Mononuclear cell (primary cell): ENCODE data around the gene PDE4D. TPM values are rescaled to one million over a fixed set of nuclear protein-coding genes. Genes with fewer than 3 reads are reported as not detected.
"Not testable (repeated sequence)": the region's sequence is repeated elsewhere in the genome, so short reads cannot be mapped to it uniquely, and the experiment has no call there.

ENCODE experiments used
- H3K27me3 ChIP-seq: 2 replicates; pipeline ENCODE4 v1.6.0; 2011; ENCODE audit warnings: low read length, control low read depth; ENCODE audit not compliant: insufficient read depth
- H3K4me1 ChIP-seq: 2 replicates; pipeline ENCODE4 v1.5.1; 2011; ENCODE audit warnings: mild to moderate bottlenecking, low read length, control low read depth; ENCODE audit not compliant: insufficient read depth
- H3K4me3 ChIP-seq: 2 replicates; pipeline ENCODE4 v1.5.1; 2011; ENCODE audit warnings: mild to moderate bottlenecking, low read length, moderate library complexity
- H3K9me3 ChIP-seq: 2 replicates; pipeline ENCODE4 v1.5.1; 2011; ENCODE audit warnings: low read depth, mild to moderate bottlenecking, control low read depth, low read length
- total RNA-seq: library from RNA; depleted of rRNA; stranded (reverse); fragments of >200 nt; gene quantifications from one replicate; pipeline ENCODE4 v1.2.3, GENCODE V29; 2012

PDE4D gene
- total RNA-seq, 1 donor = 171 TPM

DNA sequence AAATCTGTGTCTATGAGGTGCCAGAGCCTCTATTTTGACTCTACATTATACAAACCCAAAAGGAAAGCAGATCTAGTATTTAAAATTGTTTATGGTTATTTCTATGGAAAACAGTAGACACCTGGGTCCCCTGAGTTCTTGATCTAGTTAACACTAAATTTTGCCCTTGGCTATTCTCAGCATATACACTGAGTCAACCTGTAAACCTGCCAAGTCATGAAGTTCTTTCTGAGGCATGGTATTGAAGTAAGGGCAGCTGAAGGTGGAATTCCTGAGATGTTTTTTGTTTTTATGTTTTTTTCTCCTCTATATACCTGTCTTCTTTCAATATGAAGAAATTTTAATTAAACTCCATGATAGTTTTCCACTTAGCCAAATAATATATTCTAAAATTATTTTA lies 120.2 kb downstream of the PDE4D start:
- H3K4me1 ChIP-seq = peaks cover 6% of the 10 kb centered on the region
- peaks cover 18% of the 10 kb centered on the region for H3K27me3 ChIP-seq
- H3K9me3 ChIP-seq = no peaks in the 10 kb centered on the region
- no peak overlapping the region for H3K4me3 ChIP-seq

DNA sequence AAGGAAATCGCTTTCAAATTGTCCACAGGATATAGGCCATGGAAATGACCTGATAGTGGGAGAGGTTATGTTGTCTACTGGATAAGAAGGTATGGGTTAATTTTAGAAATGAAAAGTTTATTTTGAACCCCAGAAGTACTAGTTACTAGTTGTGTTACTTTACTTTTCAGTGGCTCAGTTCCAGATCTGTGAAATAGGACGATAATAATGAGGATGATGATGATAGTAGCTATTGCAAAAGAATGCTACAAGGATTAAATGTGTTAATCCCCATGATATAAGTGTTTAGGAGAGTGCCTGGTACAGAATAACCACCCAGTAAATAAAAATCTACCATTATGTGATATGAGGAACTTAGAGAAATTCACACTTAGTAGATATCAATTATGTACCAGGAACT lies 120.8 kb downstream of the PDE4D start:
- H3K4me3 ChIP-seq = no peak overlapping the region
- H3K4me1 ChIP-seq = peaks cover 8% of the 10 kb centered on the region
- H3K9me3 ChIP-seq = no peaks in the 10 kb centered on the region
- H3K27me3 ChIP-seq = peaks cover 24% of the 10 kb centered on the region

GRCh38 chr5:59772206-59772605 lies 121.3 kb downstream of the PDE4D start:
- Histone ChIP-seq H3K4me1 (peaks cover 8% of the 10 kb centered on the region), H3K4me3 (no peak overlapping the region), H3K27me3 (peaks cover 24% of the 10 kb centered on the region), H3K9me3 (no peaks in the 10 kb centered on the region)

DNA sequence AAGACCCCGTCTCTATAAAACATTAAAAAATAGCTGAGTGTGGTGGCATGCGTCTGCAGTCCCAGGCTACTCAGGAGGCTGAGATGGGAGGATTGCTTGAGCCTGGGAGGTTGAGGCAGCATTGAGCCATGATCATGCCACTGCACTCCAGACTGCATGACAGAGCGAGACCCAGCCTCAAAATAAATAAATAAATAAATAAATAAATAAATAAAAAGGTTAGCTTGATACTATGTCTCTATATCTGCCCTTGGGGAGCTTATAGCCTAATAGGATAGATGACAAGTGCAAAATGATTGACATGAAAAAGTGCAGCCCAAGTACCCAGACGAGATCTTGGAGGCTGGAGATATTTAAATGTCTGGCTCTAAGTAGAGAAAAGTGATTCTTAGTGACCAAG lies 122.6 kb downstream of the PDE4D start:
- Histone ChIP-seq H3K27me3 (peaks cover 24% of the 10 kb centered on the region), H3K4me3 (no peak overlapping the region), H3K4me1 (peaks cover 8% of the 10 kb centered on the region), H3K9me3 (no peaks in the 10 kb centered on the region)

DNA sequence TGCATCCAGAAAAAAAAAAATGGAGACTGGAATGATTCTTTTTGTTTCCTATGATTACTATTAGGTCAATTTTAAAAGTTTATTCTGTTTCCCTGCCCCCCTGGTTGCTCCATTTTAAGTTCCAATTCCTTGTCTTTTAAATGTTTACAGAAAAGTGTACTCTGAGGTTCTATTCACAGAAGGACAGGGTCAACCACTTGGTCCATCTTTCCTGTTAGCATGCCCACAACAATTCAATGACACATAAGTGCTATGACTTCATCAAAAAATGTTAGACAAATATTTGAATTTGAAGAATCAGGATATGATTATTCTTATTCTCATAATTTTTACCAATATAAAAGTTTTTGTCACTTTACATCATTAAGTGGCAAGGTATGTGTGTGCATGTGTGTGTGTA lies 123.7 kb downstream of the PDE4D start:
- Histone ChIP-seq H3K9me3 (no peaks in the 10 kb centered on the region), H3K27me3 (peaks cover 24% of the 10 kb centered on the region), H3K4me3 (no peak overlapping the region), H3K4me1 (peaks cover 10% of the 10 kb centered on the region)

DNA sequence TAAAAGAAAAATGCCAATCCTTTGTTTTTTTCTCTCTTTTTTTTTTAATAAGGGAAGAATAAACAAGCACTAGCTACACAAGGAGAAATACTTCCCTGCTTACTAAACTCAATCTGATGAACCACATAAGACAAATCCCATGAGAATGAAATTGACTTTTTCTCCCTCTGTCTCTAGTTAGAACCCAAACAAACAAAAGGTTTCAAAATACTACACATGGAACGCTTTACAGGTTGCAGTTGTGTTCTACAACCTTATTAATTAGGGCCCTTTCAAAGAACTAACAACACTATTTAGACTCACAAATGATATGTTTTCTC lies 124.5 kb downstream of the PDE4D start:
- Histone ChIP-seq H3K4me3 (no peak overlapping the region), H3K9me3 (no peaks in the 10 kb centered on the region), H3K27me3 (peaks cover 24% of the 10 kb centered on the region), H3K4me1 (peaks cover 13% of the 10 kb centered on the region)

- Histone ChIP-seq H3K27me3 (peaks cover 24% of the 10 kb centered on the region), H3K4me3 (peak overlapping the region; percentile 42), H3K9me3 (no peaks in the 10 kb centered on the region), H3K4me1 (peaks cover 13% of the 10 kb centered on the region)
Observed at GRCh38 chr5:59768152-59769040, 125.1 kb downstream of the PDE4D start.

DNA sequence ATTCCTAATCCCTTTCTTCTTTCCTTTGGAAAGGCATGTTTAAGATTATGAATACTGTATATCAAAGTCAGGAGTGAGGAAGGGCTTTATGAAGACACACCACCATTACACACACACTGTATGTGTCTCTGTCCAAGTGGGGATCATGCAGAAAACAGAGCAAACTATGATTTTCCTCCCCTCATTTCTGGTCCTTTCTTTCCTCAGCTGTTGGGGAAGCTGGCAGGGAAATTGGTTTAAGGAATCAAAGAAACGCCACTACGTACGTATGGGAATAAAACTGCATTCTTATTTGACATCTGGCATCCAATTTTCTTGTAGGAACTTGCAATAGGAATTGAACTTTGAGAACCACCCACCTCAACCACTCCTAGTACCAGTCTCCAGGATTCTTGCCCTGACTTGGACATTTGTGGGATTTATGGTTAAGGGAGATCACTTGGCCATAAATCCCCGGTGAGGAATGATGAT lies 125.8 kb downstream of the PDE4D start:
- Histone ChIP-seq H3K27me3 (peaks cover 24% of the 10 kb centered on the region), H3K9me3 (no peaks in the 10 kb centered on the region), H3K4me1 (peaks cover 13% of the 10 kb centered on the region), H3K4me3 (peak overlapping the region; percentile 42)

DNA sequence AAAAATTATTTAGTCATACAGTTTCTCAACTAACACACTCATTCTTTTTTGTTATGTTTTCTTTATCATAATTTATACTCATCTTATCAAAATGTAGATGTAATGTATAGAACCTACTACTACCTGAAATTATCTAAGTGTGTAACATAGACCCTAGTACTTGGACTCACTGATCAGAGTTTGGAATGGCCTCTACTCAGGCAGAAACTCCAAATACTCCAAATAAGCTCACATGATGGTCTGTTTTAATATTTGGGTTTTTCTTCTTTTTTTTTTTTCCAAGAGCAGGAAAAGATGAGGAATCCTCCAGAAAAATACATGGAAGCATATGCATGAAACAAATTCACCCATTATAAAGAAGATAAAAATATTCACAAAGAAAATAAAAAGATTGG lies 126.3 kb downstream of the PDE4D start:
- Histone ChIP-seq H3K4me3 (no peak overlapping the region), H3K9me3 (no peaks in the 10 kb centered on the region), H3K4me1 (peaks cover 13% of the 10 kb centered on the region), H3K27me3 (peaks cover 24% of the 10 kb centered on the region)

GRCh38 chr5:59766427-59767210 lies 126.9 kb downstream of the PDE4D start:
- H3K9me3 ChIP-seq = no peaks in the 10 kb centered on the region
- H3K4me3 ChIP-seq = no peak overlapping the region
- H3K4me1 ChIP-seq = peaks cover 13% of the 10 kb centered on the region
- H3K27me3 ChIP-seq = peaks cover 24% of the 10 kb centered on the region

DNA sequence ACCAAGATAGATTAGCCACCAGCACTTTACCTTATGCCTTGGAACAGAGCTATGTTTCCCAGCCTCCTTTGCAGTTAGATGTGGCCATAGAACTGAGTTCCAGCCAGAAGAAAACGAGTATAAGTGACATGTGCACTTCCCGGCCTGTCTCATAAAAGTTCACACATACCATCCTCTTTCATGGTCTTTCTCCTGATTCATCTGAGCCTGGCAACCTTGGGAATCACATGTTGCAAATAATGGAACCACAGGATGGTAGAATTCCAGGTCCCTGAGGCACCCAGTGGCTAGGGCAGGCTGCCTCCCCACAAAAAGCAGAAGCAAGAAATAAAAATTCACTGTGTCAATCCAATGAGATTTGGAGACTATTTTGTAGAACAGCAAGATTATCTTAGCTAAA lies 128.1 kb downstream of the PDE4D start:
- Histone ChIP-seq H3K9me3 (no peaks in the 10 kb centered on the region), H3K4me1 (peaks cover 13% of the 10 kb centered on the region), H3K27me3 (peaks cover 24% of the 10 kb centered on the region), H3K4me3 (no peak overlapping the region)

DNA sequence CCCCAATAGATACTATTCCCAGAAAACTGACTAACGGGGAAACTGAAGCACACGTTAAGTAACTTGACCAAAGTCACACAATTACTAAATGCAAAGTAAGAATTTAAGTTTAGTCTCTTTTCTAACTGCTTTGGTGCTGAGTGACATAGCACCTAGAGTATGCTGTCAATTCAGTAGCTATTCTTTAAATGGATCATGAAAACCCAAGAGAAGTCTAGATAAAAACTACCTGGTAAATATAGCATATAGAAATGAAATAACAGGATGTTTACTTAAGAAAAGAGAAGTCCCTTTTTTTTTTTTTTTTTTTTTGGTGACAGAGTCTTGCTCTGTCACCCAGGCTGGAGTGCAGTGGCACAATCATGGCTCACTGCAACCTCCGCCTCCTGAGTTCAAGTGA lies 129.2 kb downstream of the PDE4D start:
- H3K9me3 ChIP-seq = no peaks in the 10 kb centered on the region
- H3K4me3 ChIP-seq = no peak overlapping the region
- H3K27me3 ChIP-seq = peaks cover 16% of the 10 kb centered on the region
- peaks cover 13% of the 10 kb centered on the region for H3K4me1 ChIP-seq

GRCh38 chr5:59763541-59763940 lies 130.0 kb downstream of the PDE4D start:
- peaks cover 8% of the 10 kb centered on the region for H3K27me3 ChIP-seq
- peaks cover 10% of the 10 kb centered on the region for H3K4me1 ChIP-seq
- H3K4me3 ChIP-seq = no peak overlapping the region
- no peaks in the 10 kb centered on the region for H3K9me3 ChIP-seq

- not testable (repeated sequence) for H3K4me1 ChIP-seq, H3K4me3 ChIP-seq, H3K27me3 ChIP-seq, H3K9me3 ChIP-seq
Observed at GRCh38 chr5:59762232-59762631, 131.3 kb downstream of the PDE4D start.

GRCh38 chr5:59760785-59761348 lies 132.7 kb downstream of the PDE4D start:
- H3K9me3 ChIP-seq = no peaks in the 10 kb centered on the region
- H3K27me3 ChIP-seq = no peaks in the 10 kb centered on the region

More at GRCh38 chr5:59760785-59761348, 132.7 kb downstream of the PDE4D start:
- Histone ChIP-seq H3K4me3 (no peak overlapping the region), H3K4me1 (peaks cover 6% of the 10 kb centered on the region)
